GM12875 (cell line): ENCODE results near the gene TRPV6.

Source experiments
- H3K4me3 ChIP-seq: one replicate; pipeline ENCODE4 v1.5.1; 2011; ENCODE audit warnings: low read depth, low read length, control low read depth
- TF ChIP-seq, protein P1 (sequence below): IDR thresholded peaks from 2 replicates; pipeline ENCODE4 v1.5.1; 2011; ENCODE audit warnings: low read depth, mild to moderate bottlenecking, control low read depth, inconsistent platforms, low read length, moderate library complexity, borderline replicate concordance; ENCODE audit not compliant: insufficient read depth

TRPV6 gene

DNA sequence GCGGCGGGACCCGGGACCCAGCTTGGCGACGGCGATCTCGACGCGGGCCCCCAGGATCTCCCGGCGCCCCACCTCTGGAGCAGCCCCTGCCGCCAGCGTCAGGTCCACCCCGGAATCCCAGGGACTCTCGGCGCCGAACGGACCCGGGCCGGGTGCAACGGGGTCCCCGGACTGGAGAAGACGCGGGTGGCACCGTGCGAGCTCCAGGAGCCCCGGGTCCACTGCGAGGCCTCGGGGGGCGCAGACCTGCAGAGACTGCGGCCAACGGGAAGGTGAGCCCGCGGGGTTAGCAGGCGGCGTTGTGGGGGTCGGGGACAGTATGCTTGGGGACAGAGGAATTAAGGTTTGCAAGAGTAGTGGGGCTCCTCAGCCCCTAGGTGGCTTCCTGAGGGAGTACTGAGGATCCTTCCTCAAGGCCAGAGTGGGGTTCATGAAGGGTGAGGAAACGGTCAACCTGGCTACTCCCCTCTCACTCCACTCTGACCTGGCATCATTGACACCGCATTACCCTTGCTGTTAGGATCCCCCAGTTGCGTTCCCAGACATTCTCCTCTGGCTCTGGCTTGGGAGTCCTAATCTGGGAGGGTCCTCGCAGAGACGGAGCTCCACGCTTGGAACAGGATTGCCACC lies 30.3 kb downstream of the TRPV6 start:
- TF ChIP-seq, protein P1, sequence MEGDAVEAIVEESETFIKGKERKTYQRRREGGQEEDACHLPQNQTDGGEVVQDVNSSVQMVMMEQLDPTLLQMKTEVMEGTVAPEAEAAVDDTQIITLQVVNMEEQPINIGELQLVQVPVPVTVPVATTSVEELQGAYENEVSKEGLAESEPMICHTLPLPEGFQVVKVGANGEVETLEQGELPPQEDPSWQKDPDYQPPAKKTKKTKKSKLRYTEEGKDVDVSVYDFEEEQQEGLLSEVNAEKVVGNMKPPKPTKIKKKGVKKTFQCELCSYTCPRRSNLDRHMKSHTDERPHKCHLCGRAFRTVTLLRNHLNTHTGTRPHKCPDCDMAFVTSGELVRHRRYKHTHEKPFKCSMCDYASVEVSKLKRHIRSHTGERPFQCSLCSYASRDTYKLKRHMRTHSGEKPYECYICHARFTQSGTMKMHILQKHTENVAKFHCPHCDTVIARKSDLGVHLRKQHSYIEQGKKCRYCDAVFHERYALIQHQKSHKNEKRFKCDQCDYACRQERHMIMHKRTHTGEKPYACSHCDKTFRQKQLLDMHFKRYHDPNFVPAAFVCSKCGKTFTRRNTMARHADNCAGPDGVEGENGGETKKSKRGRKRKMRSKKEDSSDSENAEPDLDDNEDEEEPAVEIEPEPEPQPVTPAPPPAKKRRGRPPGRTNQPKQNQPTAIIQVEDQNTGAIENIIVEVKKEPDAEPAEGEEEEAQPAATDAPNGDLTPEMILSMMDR = 0 out of 2 replicates have a peak, but pooled peaks have one; percentile 17
- peak overlapping the region; percentile 75 for H3K4me3 ChIP-seq

DNA sequence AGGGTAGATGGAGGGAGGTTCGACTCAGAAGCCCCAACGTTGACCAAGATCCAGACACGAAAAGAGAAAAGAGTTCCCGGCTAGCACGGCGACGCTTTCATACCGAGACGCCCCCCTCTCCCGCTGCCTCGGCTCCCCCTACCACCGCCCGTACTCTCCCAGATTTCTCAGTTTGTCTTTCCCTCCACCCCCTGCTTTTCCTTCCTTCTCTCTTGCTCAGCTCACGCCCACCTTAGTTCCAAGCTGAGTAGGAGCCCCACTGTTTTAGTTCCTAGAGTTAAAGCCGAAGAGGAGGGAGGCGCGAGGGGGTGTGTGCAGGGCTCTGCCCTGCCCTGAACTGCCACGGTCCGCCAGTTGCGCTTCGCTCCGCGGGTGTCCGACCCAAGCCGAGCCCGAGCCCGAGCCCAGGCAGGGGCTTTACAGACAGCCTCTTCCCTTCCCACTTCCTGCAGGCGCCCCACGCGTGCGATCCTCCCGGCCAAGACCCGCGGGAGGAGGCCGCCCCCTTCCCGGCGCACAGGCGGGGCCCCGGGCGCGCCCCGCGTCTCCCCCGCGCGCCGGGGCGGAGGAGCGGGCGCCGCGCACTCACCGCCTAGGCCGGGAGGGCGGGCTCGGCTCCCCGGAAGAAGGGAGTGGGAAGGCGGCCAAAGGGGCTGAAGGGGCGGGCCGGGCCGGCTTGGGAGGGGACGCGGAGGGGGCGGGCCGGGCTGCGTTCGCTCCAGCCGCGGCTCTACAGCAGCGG lies 31.0 kb downstream of the TRPV6 start, which contains the start of gene EPHB6:
Gene EPHB6, plus strand, starts transcription at position 705 of the 742 bp plus-strand sequence. CDS start 8,152 bp downstream, outside the sequence.
- H3K4me3 ChIP-seq = peak within 1 kb of the TSS; percentile 75
- TF ChIP-seq, protein P1 = no peak

DNA sequence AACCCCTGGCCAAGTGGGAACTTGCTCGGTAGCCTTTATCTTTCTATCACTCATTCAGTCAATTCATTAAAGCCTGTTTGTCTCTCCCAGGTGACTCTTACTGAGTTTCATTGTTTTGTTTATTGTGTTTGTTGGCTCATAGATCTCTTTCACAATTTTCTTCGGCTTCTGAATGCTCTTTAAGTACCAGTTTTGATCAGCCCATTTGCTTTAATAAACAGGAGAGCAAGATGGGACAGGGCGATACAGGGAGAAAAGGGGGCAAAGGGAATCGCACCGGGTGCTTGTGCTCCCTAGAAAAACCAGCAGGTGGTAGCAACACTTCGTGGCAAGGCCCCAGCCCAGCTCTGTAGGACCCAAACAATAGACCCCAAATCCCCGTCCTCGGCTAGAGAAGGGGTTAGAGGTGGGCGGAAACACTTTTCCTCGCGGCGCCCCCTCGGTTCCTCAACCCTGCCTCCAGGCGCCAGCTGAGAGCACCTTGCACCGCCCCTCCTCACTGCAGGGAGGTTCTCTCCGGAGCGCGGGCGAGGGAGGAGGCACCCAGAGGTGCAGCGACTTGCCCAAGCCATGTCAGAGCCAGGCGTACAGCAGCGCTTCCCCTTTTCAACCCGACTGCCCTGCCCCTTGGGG lies 31.7 kb downstream of the TRPV6 start:
- TF ChIP-seq, protein P1 = peak; percentile 83
- H3K4me3 ChIP-seq = peak overlapping the region; percentile 75

DNA sequence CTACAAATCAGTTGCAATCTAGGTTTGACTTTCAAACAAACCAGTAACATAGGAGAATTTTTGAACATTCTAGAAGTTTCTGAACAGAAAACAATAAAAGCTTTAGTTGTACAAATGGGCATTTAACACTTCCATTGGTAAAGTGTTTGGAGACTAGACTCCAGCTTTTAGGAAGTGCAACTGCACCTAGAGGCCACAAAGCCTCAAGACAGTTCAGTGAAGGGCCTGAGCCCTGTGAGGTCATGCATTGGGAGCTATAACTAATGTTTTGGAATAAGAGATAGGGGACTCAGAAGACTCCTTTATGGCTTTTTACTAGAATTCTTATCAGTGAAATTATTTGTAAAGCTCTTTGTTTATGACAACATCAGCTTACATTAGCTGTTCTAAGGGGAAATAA lies 33.6 kb downstream of the TRPV6 start:
- no peak overlapping the region for H3K4me3 ChIP-seq
- TF ChIP-seq, protein P1 = no peak

DNA sequence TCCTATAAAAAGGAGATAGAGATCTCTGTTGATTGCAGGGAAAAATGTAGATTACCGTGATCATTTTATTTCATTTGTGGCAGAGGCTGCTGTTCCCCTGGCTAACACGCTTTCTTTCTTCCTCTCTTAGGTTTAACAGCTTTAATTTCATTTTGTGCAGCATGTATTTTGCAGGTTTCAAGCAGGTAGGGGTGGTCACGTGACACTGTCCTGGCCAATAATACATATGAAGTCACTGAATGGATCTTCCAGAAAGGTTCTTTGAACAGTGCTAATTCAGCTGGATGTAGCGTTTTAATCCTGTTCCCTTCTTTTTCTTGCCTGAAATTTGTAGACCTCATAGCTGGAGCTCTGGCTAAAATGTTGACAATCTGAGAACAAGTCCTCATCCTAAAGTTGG lies 34.3 kb downstream of the TRPV6 start:
- no peak overlapping the region for H3K4me3 ChIP-seq
- TF ChIP-seq, protein P1 = no peak

DNA sequence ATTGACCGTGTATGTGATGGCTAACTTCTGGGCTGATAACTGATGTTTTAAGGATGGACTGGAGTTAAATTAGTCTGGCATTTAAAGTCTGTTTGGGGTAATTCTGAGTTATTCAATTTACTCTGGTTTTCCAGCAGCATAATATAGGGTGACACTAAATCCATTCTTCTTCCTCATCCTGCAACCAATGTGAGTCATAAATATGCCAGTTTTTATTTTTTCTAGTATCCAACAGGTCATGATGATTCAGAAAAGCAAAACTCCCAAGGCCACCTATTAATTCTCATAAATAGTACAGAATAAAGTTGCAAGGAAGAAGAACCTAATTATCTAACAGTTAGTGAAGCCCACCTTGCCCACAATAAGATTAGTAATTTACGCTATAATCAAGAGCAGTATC lies 38.2 kb downstream of the TRPV6 start:
- TF ChIP-seq, protein P1 = no peak
- no peak overlapping the region for H3K4me3 ChIP-seq
